Loucy (cell line): ENCODE results near the gene SGPP2.

ENCODE experiments used
- CTCF ChIP-seq: fragments of 200-600 bp; sonication (generic); conservative IDR thresholded peaks from 2 replicates; pipeline ENCODE4 v1.5.1; 2014; ENCODE audit warnings: mild to moderate bottlenecking, antibody characterized with exemption, low read length
- EZH2phosphoT487 ChIP-seq: fragments of 200-600 bp; IDR thresholded peaks from 2 replicates; pipeline ENCODE4 v1.6.1; 2018; ENCODE audit warnings: antibody characterized with exemption, mild to moderate bottlenecking, moderate library complexity, borderline replicate concordance

- TF ChIP-seq CTCF (no peak), EZH2phosphoT487 (no peak)
Measured at GRCh38 chr2:222609381-222609780, 185.0 kb downstream of the SGPP2 start.
